DOHH2 (cell line): ENCODE results near the gene CLECL1.

Experiments used
- CTCF ChIP-seq: fragments of 200-600 bp; sonication (generic); IDR thresholded peaks from one replicate; pipeline ENCODE4 v1.5.1; 2014; ENCODE audit warnings: antibody characterized with exemption, mild to moderate bottlenecking, low read depth, low read length; ENCODE audit not compliant: poor library complexity, severe bottlenecking
- EZH2phosphoT487 ChIP-seq: fragments of 200-600 bp; sonication (generic); IDR thresholded peaks from 2 replicates; pipeline ENCODE4 v1.6.1; 2017; ENCODE audit warnings: borderline replicate concordance, mild to moderate bottlenecking, antibody characterized with exemption, low read length, moderate library complexity, mixed read lengths

- TF ChIP-seq CTCF (no peak), EZH2phosphoT487 (no peak)
These were observed 23.8 kb upstream of the CLECL1 start for GRCh38 chr12:9756706-9757105.
